Panc1 (cell line): ENCODE data around the gene CNTN1. TPM values are rescaled to one million over a fixed set of nuclear protein-coding genes. Genes with fewer than 3 reads are reported as not detected.

ENCODE experiments used
- ATAC-seq: fragments of 200-7000 bp; cut with Tn5 transposase; 2 replicates; pipeline ENCODE4 v1.9.1; 2020; ENCODE audit warnings: mild to moderate bottlenecking, moderate library complexity
- BruUV-seq: library from RNA; stranded (reverse); fragments of 400-500 nt; replicated peaks from 2 replicates; lab custom pipeline; 2021; lab: Mats Ljungman, UMichigan
- CTCF ChIA-PET: fragments of 300-600 bp; sonication (Branson Sonifier 250); formaldehyde crosslinking; loops from one replicate; lab custom pipeline; 2022; ENCODE audit warnings: antibody characterized with exemption; lab: Charles Lee
- POLR2A ChIA-PET: fragments of 300-600 bp; sonication (Branson Sonifier 250); formaldehyde crosslinking; loops from one replicate; lab custom pipeline; 2022; ENCODE audit warnings: antibody characterized with exemption; lab: Charles Lee
- DNase-seq: peaks from one replicate; pipeline ENCODE4 v3.0.0-alpha.2; 2010; ENCODE audit warnings: low read depth, low spot score
- H3K27ac ChIP-seq: 2 replicates; pipeline ENCODE4 v1.5.1; 2011; ENCODE audit warnings: mild to moderate bottlenecking, low read length, inconsistent platforms
- H3K27me3 ChIP-seq: fragments of 200-500 bp; sonication (Bioruptor generic); 2 replicates; pipeline ENCODE4 v1.6.0; 2014; ENCODE audit warnings: low read length, inconsistent platforms; ENCODE audit not compliant: control insufficient read depth, insufficient read depth
- H3K36me3 ChIP-seq: fragments of 200-500 bp; sonication (Bioruptor generic); 2 replicates; pipeline ENCODE4 v1.5.1; 2014; ENCODE audit warnings: inconsistent platforms, mild to moderate bottlenecking, low read length, moderate library complexity; ENCODE audit not compliant: control insufficient read depth, insufficient read depth
- H3K4me1 ChIP-seq: 2 replicates; pipeline ENCODE4 v1.5.1; 2011; ENCODE audit warnings: inconsistent platforms, mild to moderate bottlenecking, low read length, moderate library complexity; ENCODE audit not compliant: control insufficient read depth, insufficient read depth
- H3K4me3 ChIP-seq, 2 experiments: 2 replicates each; pipeline ENCODE4 v1.5.1; 2011 to 2012; ENCODE audit warnings: low read depth in 2 of 2, low read length in 2 of 2, mild to moderate bottlenecking in 2 of 2, inconsistent platforms in 1 of 2, moderate library complexity in 1 of 2
- H3K9me3 ChIP-seq: fragments of 200-500 bp; sonication (Bioruptor generic); 2 replicates; pipeline ENCODE4 v1.5.1; 2014; ENCODE audit warnings: low read depth, mild to moderate bottlenecking, inconsistent platforms, low read length, moderate library complexity; ENCODE audit not compliant: control insufficient read depth, insufficient read depth
- POLR2AphosphoS5 ChIP-seq: IDR thresholded peaks from 2 replicates; pipeline ENCODE4 v1.6.1; 2012; ENCODE audit warnings: mild to moderate bottlenecking, low read depth, low read length, moderate library complexity
- SIN3A ChIP-seq: IDR thresholded peaks from 2 replicates; pipeline ENCODE4 v1.6.1; 2012; ENCODE audit warnings: low read depth, mild to moderate bottlenecking, low read length, moderate library complexity, borderline replicate concordance; ENCODE audit not compliant: insufficient read depth
- TCF7L2 ChIP-seq: IDR thresholded peaks from 2 replicates; pipeline ENCODE4 v1.6.1; 2011; ENCODE audit warnings: mild to moderate bottlenecking, low read depth, low read length, inconsistent platforms
- in situ Hi-C: cut with HindIII; loops from 2 replicates; pipeline ENCODE4 v1.10.0; 2016; ENCODE audit warnings: low sequenced_read_pairs, low pct_unique_long_range_greater_than_20kb
- intact Hi-C: fragments of 100-400 bp; cut with micrococcal nuclease; formaldehyde crosslinking; loops from one replicate; pipeline ENCODE4 v1.10.0; 2022; ENCODE audit not compliant: unreplicated experiment
- total RNA-seq: library from RNA; stranded (reverse); gene quantifications from one replicate; pipeline ENCODE4 v1.2.1, GENCODE V29; 2021; ENCODE audit not compliant: unreplicated experiment
- TF ChIP-seq, protein P1 (sequence below): fragments of 450-650 bp; IDR thresholded peaks from 2 replicates; pipeline ENCODE4 v1.5.1; 2017; ENCODE audit warnings: mild to moderate bottlenecking
- TF ChIP-seq, protein P2 (sequence below), 2 experiments: IDR thresholded peaks; 2 replicates each; pipeline ENCODE4 v1.6.1; 2011 to 2012; ENCODE audit warnings: low read depth in 2 of 2, control low read depth in 1 of 2, low read length in 1 of 2, mild to moderate bottlenecking in 1 of 2, moderate library complexity in 1 of 2; ENCODE audit not compliant: insufficient read depth in 1 of 2

Gene CNTN1
- total RNA-seq, 1 experiment from 2014 or later: not detected

DNA sequence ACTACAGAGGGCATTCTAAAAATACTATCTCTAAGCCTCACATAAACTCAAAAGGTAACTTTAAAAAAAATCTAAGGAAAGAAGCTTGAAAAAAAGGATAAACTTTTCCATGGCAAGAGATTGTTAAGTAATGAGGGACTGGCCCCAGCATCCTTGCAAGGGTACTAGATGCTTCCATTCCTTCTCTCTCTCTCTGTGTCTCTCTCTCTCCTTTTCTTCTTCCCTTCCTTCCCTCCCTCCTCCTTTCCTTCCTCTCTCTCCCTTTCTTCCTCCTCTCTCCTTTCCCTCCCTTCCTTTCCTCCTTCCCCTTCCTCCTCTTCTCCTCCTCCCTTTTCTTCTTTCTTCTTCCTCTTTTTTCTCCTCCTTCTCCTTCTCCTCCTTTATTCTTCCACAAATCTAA lies 23.8 kb downstream of the CNTN1 start:
- TF ChIP-seq, protein P1, sequence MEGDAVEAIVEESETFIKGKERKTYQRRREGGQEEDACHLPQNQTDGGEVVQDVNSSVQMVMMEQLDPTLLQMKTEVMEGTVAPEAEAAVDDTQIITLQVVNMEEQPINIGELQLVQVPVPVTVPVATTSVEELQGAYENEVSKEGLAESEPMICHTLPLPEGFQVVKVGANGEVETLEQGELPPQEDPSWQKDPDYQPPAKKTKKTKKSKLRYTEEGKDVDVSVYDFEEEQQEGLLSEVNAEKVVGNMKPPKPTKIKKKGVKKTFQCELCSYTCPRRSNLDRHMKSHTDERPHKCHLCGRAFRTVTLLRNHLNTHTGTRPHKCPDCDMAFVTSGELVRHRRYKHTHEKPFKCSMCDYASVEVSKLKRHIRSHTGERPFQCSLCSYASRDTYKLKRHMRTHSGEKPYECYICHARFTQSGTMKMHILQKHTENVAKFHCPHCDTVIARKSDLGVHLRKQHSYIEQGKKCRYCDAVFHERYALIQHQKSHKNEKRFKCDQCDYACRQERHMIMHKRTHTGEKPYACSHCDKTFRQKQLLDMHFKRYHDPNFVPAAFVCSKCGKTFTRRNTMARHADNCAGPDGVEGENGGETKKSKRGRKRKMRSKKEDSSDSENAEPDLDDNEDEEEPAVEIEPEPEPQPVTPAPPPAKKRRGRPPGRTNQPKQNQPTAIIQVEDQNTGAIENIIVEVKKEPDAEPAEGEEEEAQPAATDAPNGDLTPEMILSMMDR: no peak
- TF ChIP-seq POLR2AphosphoS5 (no peak), TCF7L2 (no peak), SIN3A (no peak)
- TF ChIP-seq, protein P2, sequence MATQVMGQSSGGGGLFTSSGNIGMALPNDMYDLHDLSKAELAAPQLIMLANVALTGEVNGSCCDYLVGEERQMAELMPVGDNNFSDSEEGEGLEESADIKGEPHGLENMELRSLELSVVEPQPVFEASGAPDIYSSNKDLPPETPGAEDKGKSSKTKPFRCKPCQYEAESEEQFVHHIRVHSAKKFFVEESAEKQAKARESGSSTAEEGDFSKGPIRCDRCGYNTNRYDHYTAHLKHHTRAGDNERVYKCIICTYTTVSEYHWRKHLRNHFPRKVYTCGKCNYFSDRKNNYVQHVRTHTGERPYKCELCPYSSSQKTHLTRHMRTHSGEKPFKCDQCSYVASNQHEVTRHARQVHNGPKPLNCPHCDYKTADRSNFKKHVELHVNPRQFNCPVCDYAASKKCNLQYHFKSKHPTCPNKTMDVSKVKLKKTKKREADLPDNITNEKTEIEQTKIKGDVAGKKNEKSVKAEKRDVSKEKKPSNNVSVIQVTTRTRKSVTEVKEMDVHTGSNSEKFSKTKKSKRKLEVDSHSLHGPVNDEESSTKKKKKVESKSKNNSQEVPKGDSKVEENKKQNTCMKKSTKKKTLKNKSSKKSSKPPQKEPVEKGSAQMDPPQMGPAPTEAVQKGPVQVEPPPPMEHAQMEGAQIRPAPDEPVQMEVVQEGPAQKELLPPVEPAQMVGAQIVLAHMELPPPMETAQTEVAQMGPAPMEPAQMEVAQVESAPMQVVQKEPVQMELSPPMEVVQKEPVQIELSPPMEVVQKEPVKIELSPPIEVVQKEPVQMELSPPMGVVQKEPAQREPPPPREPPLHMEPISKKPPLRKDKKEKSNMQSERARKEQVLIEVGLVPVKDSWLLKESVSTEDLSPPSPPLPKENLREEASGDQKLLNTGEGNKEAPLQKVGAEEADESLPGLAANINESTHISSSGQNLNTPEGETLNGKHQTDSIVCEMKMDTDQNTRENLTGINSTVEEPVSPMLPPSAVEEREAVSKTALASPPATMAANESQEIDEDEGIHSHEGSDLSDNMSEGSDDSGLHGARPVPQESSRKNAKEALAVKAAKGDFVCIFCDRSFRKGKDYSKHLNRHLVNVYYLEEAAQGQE (IDR thresholded peaks at IDR 0.05; ENCODE audit: insufficient read depth in 1 of 2, low read depth in 2 of 2, low read length in 1 of 2): no peak
- intact Hi-C loops: no loop called here
- CTCF ChIA-PET: no interaction called here
- no peaks in the 10 kb centered on the region for H3K9me3 ChIP-seq
- no peaks in the 10 kb centered on the region for H3K4me1 ChIP-seq
- no peaks in the 10 kb centered on the region for H3K36me3 ChIP-seq
- no peak overlapping the region for H3K27ac ChIP-seq
- DNase-seq (no peak), ATAC-seq (no peak)
- H3K27me3 ChIP-seq: no peaks in the 10 kb centered on the region
- BruUV-seq: no TSS peak
- in situ Hi-C loops: no loop called here
- POLR2A ChIA-PET: no interaction called here
- H3K4me3 ChIP-seq: no peak overlapping the region

DNA sequence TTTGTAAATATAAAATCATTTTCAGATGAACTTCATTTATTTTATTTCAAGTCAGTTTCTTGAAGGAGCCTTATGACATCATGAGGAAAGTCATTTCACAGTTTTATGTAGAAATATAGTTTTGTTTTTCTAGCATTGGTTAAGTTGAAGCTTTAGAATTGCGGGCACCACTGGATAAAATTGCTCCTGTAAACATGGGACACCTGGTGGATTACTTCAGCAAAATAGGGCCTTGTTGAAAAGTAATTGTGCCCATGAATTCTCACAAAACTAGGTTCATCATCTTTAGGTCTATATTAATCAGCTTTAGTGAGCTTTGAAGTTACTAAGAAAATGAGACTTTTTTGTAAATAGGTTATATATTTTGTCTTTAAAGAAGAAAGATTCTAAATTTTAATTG lies 25.3 kb downstream of the CNTN1 start:
- ATAC-seq (no peak), DNase-seq (no peak)
- CTCF ChIA-PET: no interaction called here
- Histone ChIP-seq H3K27me3 (no peaks in the 10 kb centered on the region), H3K9me3 (no peaks in the 10 kb centered on the region), H3K4me1 (no peaks in the 10 kb centered on the region), H3K27ac (no peak overlapping the region), H3K4me3 (no peak overlapping the region), H3K36me3 (no peaks in the 10 kb centered on the region)
- intact Hi-C loops: no loop called here
- no peak for TF ChIP-seq POLR2AphosphoS5
- TF ChIP-seq, protein P2 (IDR thresholded peaks at IDR 0.05; ENCODE audit: insufficient read depth in 1 of 2, low read depth in 2 of 2, low read length in 1 of 2): no peak
- TF ChIP-seq SIN3A: no peak
- TF ChIP-seq TCF7L2: no peak
- TF ChIP-seq, protein P1: no peak
- in situ Hi-C loops: no loop called here
- POLR2A ChIA-PET: no interaction called here
- BruUV-seq: no TSS peak
